HCT116 (cell line): ENCODE results near the gene IVD. TPM values are rescaled to one million over a fixed set of nuclear protein-coding genes. Genes with fewer than 3 reads are reported as not detected.
A peak's percentile ranks its signal among the peaks of the same experiment; 100 is the strongest.

ENCODE experiments used
- ATAC-seq: fragments of 200-7000 bp; cut with Tn5 transposase; 2 replicates; pipeline ENCODE4 v1.9.1; 2020; ENCODE audit warnings: mild to moderate bottlenecking, moderate library complexity
- BruUV-seq: library from RNA; stranded (reverse); fragments of 400-500 nt; replicated peaks from 2 replicates; lab custom pipeline; 2021; lab: Mats Ljungman, UMichigan
- CTCF ChIA-PET: fragments of 300-600 bp; sonication (Branson Sonifier 250); formaldehyde crosslinking; loops from one replicate; lab custom pipeline; 2021; ENCODE audit warnings: antibody characterized with exemption; lab: Charles Lee
- POLR2A ChIA-PET: fragments of 300-600, 350-600 bp; sonication (Branson Sonifier 250); formaldehyde crosslinking; loops from one replicate; lab custom pipeline; 2021; ENCODE audit warnings: antibody characterized with exemption; lab: Charles Lee
- RAD21 ChIA-PET, 2 experiments: fragments of 300-600 bp; sonication (Branson Sonifier 250); formaldehyde crosslinking; loops; one replicate each; lab custom pipeline; 2023; ENCODE audit warnings: low total read pairs in 2 of 2; ENCODE audit not compliant: uncharacterized antibody in 2 of 2, unreplicated experiment in 2 of 2, low non-redundant PET in 1 of 2; lab: Charles Lee
- DNase-seq: peaks from one replicate; pipeline ENCODE4 v3.0.0-alpha.2; 2010; ENCODE audit warnings: low read depth, low spot score
- H2AFZ ChIP-seq: fragments of 200-600 bp; shearing (Covaris generic), sonication (generic); 2 replicates; pipeline ENCODE4 v1.6.1; 2017; ENCODE audit warnings: low read depth, mixed run types, mixed read lengths, antibody characterized with exemption, low read length; ENCODE audit not compliant: poor library complexity, severe bottlenecking
- H3K27ac ChIP-seq: 2 replicates; pipeline ENCODE4 v1.5.1; 2012; ENCODE audit warnings: low read depth, low read length
- H3K27me3 ChIP-seq: fragments of 200-600 bp; sonication (generic); 2 replicates; pipeline ENCODE4 v1.6.1; 2016; ENCODE audit warnings: mixed run types, low read length, mixed read lengths; ENCODE audit not compliant: insufficient read depth
- H3K36me3 ChIP-seq, 2 experiments: fragments of 200-500 bp in 1 of 2; fragments of 200-600 bp in 1 of 2; sonication (Bioruptor generic) in 1 of 2; sonication (generic) in 1 of 2; 2 replicates each; pipeline versions ENCODE4 v1.5.1 to v1.6.1; 2014 to 2016; ENCODE audit warnings: low read length in 2 of 2, inconsistent platforms in 1 of 2, mixed read lengths in 1 of 2, mixed run types in 1 of 2; ENCODE audit not compliant: insufficient read depth in 2 of 2, control insufficient read depth in 1 of 2
- H3K4me1 ChIP-seq, 2 experiments: fragments of 200-600 bp in 1 of 2; sonication (generic) in 1 of 2; 2 replicates each; pipeline versions ENCODE4 v1.5.1 to v1.6.1; 2012 to 2017; ENCODE audit warnings: low read length in 2 of 2, inconsistent platforms in 1 of 2, mild to moderate bottlenecking in 1 of 2, mixed read lengths in 1 of 2, mixed run types in 1 of 2, moderate library complexity in 1 of 2; ENCODE audit not compliant: insufficient read depth in 2 of 2, control insufficient read depth in 1 of 2
- H3K4me2 ChIP-seq: fragments of 200-600 bp; sonication (generic); 2 replicates; pipeline ENCODE4 v1.6.1; 2017; ENCODE audit warnings: mixed run types, low read length, mixed read lengths
- H3K4me3 ChIP-seq, 2 experiments: fragments of 200-600 bp in 1 of 2; sonication (generic) in 1 of 2; replicated peaks in 1 of 2; 2 replicates each; pipeline ENCODE4 v1.5.1; 2011 to 2016; ENCODE audit warnings: low read length in 2 of 2, control low read depth in 1 of 2, low read depth in 1 of 2, mild to moderate bottlenecking in 1 of 2, mixed read lengths in 1 of 2, mixed run types in 1 of 2
- H3K79me2 ChIP-seq: fragments of 200-600 bp; sonication (generic); 2 replicates; pipeline ENCODE4 v1.6.1; 2017; ENCODE audit warnings: mild to moderate bottlenecking, mixed run types, low read length, moderate library complexity, mixed read lengths; ENCODE audit not compliant: insufficient read depth
- H3K9ac ChIP-seq: fragments of 200-600 bp; sonication (generic); 2 replicates; pipeline ENCODE4 v1.6.1; 2016; ENCODE audit warnings: low read length, mixed read lengths
- H3K9me2 ChIP-seq: fragments of 200-600 bp; sonication (generic), shearing (Covaris generic); 2 replicates; pipeline ENCODE4 v1.6.1; 2017; ENCODE audit warnings: mixed run types, mild to moderate bottlenecking, moderate library complexity; ENCODE audit not compliant: insufficient read depth
- H3K9me3 ChIP-seq, 2 experiments: fragments of 200-500 bp in 1 of 2; fragments of 200-600 bp in 1 of 2; sonication (Bioruptor generic) in 1 of 2; sonication (generic) in 1 of 2; 2 replicates each; pipeline ENCODE4 v1.6.1; 2014 to 2017; ENCODE audit warnings: low read length in 2 of 2, mixed read lengths in 2 of 2, inconsistent platforms in 1 of 2, low read depth in 1 of 2, mild to moderate bottlenecking in 1 of 2, mixed run types in 1 of 2, moderate library complexity in 1 of 2; ENCODE audit not compliant: control insufficient read depth in 1 of 2, insufficient read depth in 1 of 2
- H4K20me1 ChIP-seq: fragments of 200-600 bp; sonication (generic), shearing (Covaris generic); 2 replicates; pipeline ENCODE4 v1.6.1; 2017; ENCODE audit warnings: mixed run types, mild to moderate bottlenecking, moderate library complexity; ENCODE audit not compliant: insufficient read depth
- CBX3 ChIP-seq: IDR thresholded peaks from 2 replicates; pipeline ENCODE4 v1.6.1; 2012; ENCODE audit warnings: low read depth
- EGR1 ChIP-seq: IDR thresholded peaks from 2 replicates; pipeline ENCODE4 v1.6.1; 2012; ENCODE audit warnings: low read depth
- ELF1 ChIP-seq: IDR thresholded peaks from 2 replicates; pipeline ENCODE4 v1.6.1; 2012; ENCODE audit warnings: low read depth, borderline replicate concordance
- EZH2phosphoT487 ChIP-seq: fragments of 200-600 bp; IDR thresholded peaks from 2 replicates; pipeline ENCODE4 v1.6.1; 2018; ENCODE audit warnings: antibody characterized with exemption, borderline replicate concordance
- FOSL1 ChIP-seq: IDR thresholded peaks from 2 replicates; pipeline ENCODE4 v1.6.1; 2012; ENCODE audit warnings: low read depth
- JUND ChIP-seq: IDR thresholded peaks from 2 replicates; pipeline ENCODE4 v1.6.1; 2012
- MAX ChIP-seq: IDR thresholded peaks from 2 replicates; pipeline ENCODE4 v1.6.1; 2012
- POLR2A ChIP-seq: IDR thresholded peaks from 2 replicates; pipeline ENCODE4 v1.7.0; 2011; ENCODE audit warnings: borderline replicate concordance; ENCODE audit not compliant: insufficient read depth, insufficient read length; ENCODE audit errors: extremely low read depth
- REST ChIP-seq: IDR thresholded peaks from 2 replicates; pipeline ENCODE4 v1.6.1; 2012; ENCODE audit warnings: low read depth
- SIN3A ChIP-seq: IDR thresholded peaks from 2 replicates; pipeline ENCODE4 v1.6.1; 2012; ENCODE audit warnings: low read depth
- SP1 ChIP-seq: IDR thresholded peaks from 2 replicates; pipeline ENCODE4 v1.6.1; 2012; ENCODE audit warnings: low read depth
- ZBTB33 ChIP-seq: IDR thresholded peaks from 2 replicates; pipeline ENCODE4 v1.6.1; 2011; ENCODE audit warnings: mild to moderate bottlenecking, low read length, moderate library complexity; ENCODE audit not compliant: insufficient replicate concordance; ENCODE audit errors: extremely low read depth
- intact Hi-C: fragments of 100-400 bp; cut with micrococcal nuclease; formaldehyde crosslinking; loops from 2 replicates; pipeline ENCODE4 v1.10.0; 2022
- total RNA-seq: library from RNA; stranded (reverse); gene quantifications from one replicate; pipeline ENCODE4 v1.2.1, GENCODE V29; 2021; ENCODE audit not compliant: unreplicated experiment

IVD gene
- total RNA-seq, 1 experiment from 2014 or later, result 65.6 TPM

- CTCF ChIA-PET, result no interaction called here
- no peaks in the 10 kb centered on the region for H3K27me3 ChIP-seq
- H3K9me3 ChIP-seq, result no peaks in the 10 kb centered on the region
- H3K27ac ChIP-seq, result peak overlapping the region; percentile 62
- no peak overlapping the region for H3K4me3 ChIP-seq
- H4K20me1 ChIP-seq, result no peaks in the 10 kb centered on the region
- no peak overlapping the region for H3K9ac ChIP-seq
- no peaks in the 10 kb centered on the region for H3K9me2 ChIP-seq
- peak overlapping the region; percentile 57; the same call in 1 of the 2 replicates for H3K4me2 ChIP-seq
- BruUV-seq, result no TSS peak
- peaks cover 0 to 8% of the 10 kb centered on the region in 2 experiments; a peak in 3 of 4 replicates for H3K36me3 ChIP-seq
- no peak for DNase-seq
- ATAC-seq, result no peak
- RAD21 ChIA-PET, result no interaction called here
- H3K4me1 ChIP-seq, result peaks cover 14 to 22% of the 10 kb centered on the region in 2 experiments
- intact Hi-C loops, result no loop called here
- POLR2A ChIA-PET, result no interaction called here
- peaks cover 3% of the 10 kb centered on the region; the same call in 1 of the 2 replicates for H3K79me2 ChIP-seq
- no peak overlapping the region for H2AFZ ChIP-seq
- TF ChIP-seq POLR2A (no peak), ZBTB33 (no peak), FOSL1 (no peak), JUND (no peak), EGR1 (no peak), SIN3A (no peak), CBX3 (no peak), REST (no peak), MAX (no peak), ELF1 (no peak), SP1 (no peak), EZH2phosphoT487 (no peak)
- TF ChIP-seq, all 23 proteins: peak for 0
These were observed 64.3 kb downstream of the IVD start for GRCh38 chr15:40469776-40470390.
